Measurements from ENCODE around the gene CAPS. TPM values are rescaled to one million over a fixed set of nuclear protein-coding genes. Genes with fewer than 3 reads are reported as not detected.

The CAPS gene
- total RNA-seq, 1 experiment from 2014 or later = 32.0 TPM

GRCh38 chr19:5934069-5934401, 20.0 kb downstream of the CAPS start:
- H3K36me3 ChIP-seq (ENCODE audit: low read depth) = no peaks in the 10 kb centered on the region

GRCh38 chr19:5934774-5935472, 20.9 kb downstream of the CAPS start:
- no peak overlapping the region for H2AFZ ChIP-seq
- ChIA-PET POLR2A (ENCODE audit: unreplicated experiment) (no interaction called here), CTCF (no interaction called here)
- H3K9me3 ChIP-seq (ENCODE audit: insufficient read depth, low read depth) = no peaks in the 10 kb centered on the region
- H3K79me2 ChIP-seq (ENCODE audit: low read depth) = no peaks in the 10 kb centered on the region
- no peaks in the 10 kb centered on the region; the same call in 1 of the 2 replicates for H4K20me1 ChIP-seq (ENCODE audit: insufficient read depth)
- no peaks in the 10 kb centered on the region for H3F3A ChIP-seq (ENCODE audit: insufficient read depth, low read depth)
- no peaks in the 10 kb centered on the region for H3K36me3 ChIP-seq (ENCODE audit: low read depth)
- H3K4me2 ChIP-seq = no peak overlapping the region
- H3K27me3 ChIP-seq (ENCODE audit: insufficient read depth, low read depth) = no peaks in the 10 kb centered on the region
- H3K27ac ChIP-seq = no peak overlapping the region
- H3K4me3 ChIP-seq = no peak overlapping the region
- intact Hi-C loops (cut with micrococcal nuclease; ENCODE audit: unreplicated experiment) = no loop called here
- no peaks in the 10 kb centered on the region for H3K9me2 ChIP-seq (ENCODE audit: insufficient read depth)
- no TSS peak for BruUV-seq (replicated peaks)
- TF ChIP-seq CTCF (conservative IDR thresholded peaks at IDR 0.05) (no peak), EZH2 (IDR thresholded peaks at IDR 0.05; ENCODE audit: low read depth) (no peak)
- no peak for DNase-seq
- no peaks in the 10 kb centered on the region for H3K4me1 ChIP-seq (replicated peaks; ENCODE audit: insufficient read depth)

More at GRCh38 chr19:5934069-5934401, 20.0 kb downstream of the CAPS start:
- BruUV-seq (replicated peaks) = no TSS peak
- DNase-seq = no peak
- Histone ChIP-seq H3K4me2 (no peak overlapping the region), H3K27ac (no peak overlapping the region), H4K20me1 (ENCODE audit: insufficient read depth) (no peaks in the 10 kb centered on the region; the same call in 1 of the 2 replicates), H3K27me3 (ENCODE audit: insufficient read depth, low read depth) (no peaks in the 10 kb centered on the region), H3K9me2 (ENCODE audit: insufficient read depth) (no peaks in the 10 kb centered on the region), H2AFZ (no peak overlapping the region), H3K4me1 (replicated peaks; ENCODE audit: insufficient read depth) (no peaks in the 10 kb centered on the region), H3K79me2 (ENCODE audit: low read depth) (no peaks in the 10 kb centered on the region), H3F3A (ENCODE audit: insufficient read depth, low read depth) (no peaks in the 10 kb centered on the region), H3K9me3 (ENCODE audit: insufficient read depth, low read depth) (no peaks in the 10 kb centered on the region), H3K4me3 (no peak overlapping the region)
- intact Hi-C loops (cut with micrococcal nuclease; ENCODE audit: unreplicated experiment) = no loop called here
- no peak for TF ChIP-seq CTCF (conservative IDR thresholded peaks at IDR 0.05)
- TF ChIP-seq EZH2 (IDR thresholded peaks at IDR 0.05; ENCODE audit: low read depth) = no peak
- ChIA-PET POLR2A (ENCODE audit: unreplicated experiment) (no interaction called here), CTCF (no interaction called here)

GRCh38 chr19:5935473-5936291, 21.6 kb downstream of the CAPS start:
- POLR2A ChIA-PET (ENCODE audit: unreplicated experiment) = no interaction called here
- intact Hi-C loops (cut with micrococcal nuclease; ENCODE audit: unreplicated experiment) = no loop called here
- Histone ChIP-seq H3K36me3 (ENCODE audit: low read depth) (no peaks in the 10 kb centered on the region), H3K4me3 (no peak overlapping the region), H3K4me2 (no peak overlapping the region), H4K20me1 (ENCODE audit: insufficient read depth) (no peaks in the 10 kb centered on the region; the same call in 1 of the 2 replicates), H3K79me2 (ENCODE audit: low read depth) (no peaks in the 10 kb centered on the region), H3K9me2 (ENCODE audit: insufficient read depth) (no peaks in the 10 kb centered on the region), H3K27ac (no peak overlapping the region), H2AFZ (no peak overlapping the region), H3K9me3 (ENCODE audit: insufficient read depth, low read depth) (no peaks in the 10 kb centered on the region), H3K4me1 (replicated peaks; ENCODE audit: insufficient read depth) (no peaks in the 10 kb centered on the region), H3K27me3 (ENCODE audit: insufficient read depth, low read depth) (no peaks in the 10 kb centered on the region), H3F3A (ENCODE audit: insufficient read depth, low read depth) (no peaks in the 10 kb centered on the region)
- BruUV-seq (replicated peaks) = no TSS peak
- no peak for TF ChIP-seq EZH2 (IDR thresholded peaks at IDR 0.05; ENCODE audit: low read depth)
- TF ChIP-seq CTCF (conservative IDR thresholded peaks at IDR 0.05) = no peak
- no peak for DNase-seq
- CTCF ChIA-PET = no interaction called here
